Smooth muscle cell (in vitro differentiated cells): ENCODE results near the gene ALPP. TPM values are rescaled to one million over a fixed set of nuclear protein-coding genes. Genes with fewer than 3 reads are reported as not detected.

Experiments
- DNase-seq: peaks from one replicate; lab custom pipeline; 2025; ENCODE audit not compliant: unreplicated experiment; lab: John Stamatoyannopoulos, UW
- H2AFZ ChIP-seq: fragments of 200-600 bp; sonication (generic); 2 replicates; pipeline ENCODE4 v1.6.0; 2016; ENCODE audit warnings: antibody characterized with exemption, low read depth, mild to moderate bottlenecking
- H3F3A ChIP-seq: fragments of 200-600 bp; sonication (generic); 2 replicates; pipeline ENCODE4 v1.6.0; 2017; ENCODE audit warnings: antibody characterized with exemption, low read depth
- H3K27ac ChIP-seq: fragments of 200-600 bp; sonication (generic); 2 replicates; pipeline ENCODE4 v1.5.1; 2016; ENCODE audit warnings: low read depth, mild to moderate bottlenecking
- H3K27me3 ChIP-seq: fragments of 200-600 bp; sonication (generic); 2 replicates; pipeline ENCODE4 v1.6.1; 2016; ENCODE audit warnings: low read depth, mild to moderate bottlenecking
- H3K36me3 ChIP-seq: fragments of 200-600 bp; sonication (generic); 2 replicates; pipeline ENCODE4 v1.5.1; 2016; ENCODE audit warnings: low read depth
- H3K4me1 ChIP-seq: fragments of 200-600 bp; sonication (generic); 2 replicates; pipeline ENCODE4 v1.5.1; 2016; ENCODE audit warnings: low read depth
- H3K4me2 ChIP-seq: fragments of 200-600 bp; sonication (generic); 2 replicates; pipeline ENCODE4 v1.6.0; 2016; ENCODE audit warnings: mild to moderate bottlenecking
- H3K4me3 ChIP-seq: fragments of 200-600 bp; sonication (generic); 2 replicates; pipeline ENCODE4 v1.5.1; 2016; ENCODE audit warnings: mild to moderate bottlenecking
- H3K79me2 ChIP-seq: fragments of 200-600 bp; sonication (generic); 2 replicates; pipeline ENCODE4 v1.6.0; 2016; ENCODE audit warnings: low read depth, mild to moderate bottlenecking
- H3K9ac ChIP-seq: fragments of 200-600 bp; sonication (generic); 2 replicates; pipeline ENCODE4 v1.6.0; 2016; ENCODE audit warnings: low read depth
- H3K9me3 ChIP-seq: fragments of 200-600 bp; sonication (generic); replicated peaks from 2 replicates; pipeline ENCODE4 v1.5.1; 2016; ENCODE audit warnings: low read depth
- H4K20me1 ChIP-seq: fragments of 200-600 bp; sonication (generic); 2 replicates; pipeline ENCODE4 v1.6.0; 2016; ENCODE audit warnings: low read depth
- CTCF ChIP-seq: fragments of 200-600 bp; sonication (generic); IDR thresholded peaks from 2 replicates; pipeline ENCODE4 v1.5.1; 2017; ENCODE audit warnings: borderline replicate concordance, mild to moderate bottlenecking, antibody characterized with exemption; ENCODE audit not compliant: insufficient read depth, poor library complexity, severe bottlenecking
- WGBS: methylation state at CpG from one replicate; pipeline ENCODE4 v1.1.7; 2016; ENCODE audit warnings: low lambda C conversion rate; 5-methylcytosine and 5-hydroxymethylcytosine counted together
- polyA plus RNA-seq: library from polyadenylated mRNA; unstranded; fragments of >200 nt; fragmentation: Nextera tagmentation; extraction: Ambion mirVana; gene quantifications from 2 replicates; pipeline ENCODE4 v1.2.1, GENCODE V29; 2016
- total RNA-seq: library from RNA; depleted of rRNA; stranded (reverse); fragments of >200 nt; gene quantifications from 2 replicates; pipeline ENCODE4 v1.2.3, GENCODE V29; 2014

Gene ALPP
- total and polyA plus RNA-seq, 2 experiments from 2014 or later: 0.22 TPM; not detected in 1

- H3K36me3 ChIP-seq: no peaks in the 10 kb centered on the region
- WGBS: 93% methylated on average over 8 of the region's 8 CpGs
- no peak for DNase-seq
These were observed 36.7 kb downstream of the ALPP start for GRCh38 chr2:232415138-232415690.

GRCh38 chr2:232415736-232416520 is 37.4 kb downstream of the ALPP start:
- peaks cover 59% of the 10 kb centered on the region for H3K27me3 ChIP-seq
- H3F3A ChIP-seq: no peaks in the 10 kb centered on the region
- no peak overlapping the region for H3K9ac ChIP-seq
- no peak overlapping the region for H3K4me2 ChIP-seq
- peaks cover 13% of the 10 kb centered on the region for H3K4me1 ChIP-seq
- no peaks in the 10 kb centered on the region for H3K79me2 ChIP-seq
- DNase-seq: no peak
- H3K27ac ChIP-seq: no peak overlapping the region
- H4K20me1 ChIP-seq: no peaks in the 10 kb centered on the region
- no peak overlapping the region for H3K4me3 ChIP-seq
- no peak overlapping the region for H2AFZ ChIP-seq
- no peaks in the 10 kb centered on the region for H3K36me3 ChIP-seq
- 91% methylated on average over 12 of the region's 12 CpGs for WGBS
- TF ChIP-seq CTCF: no peak
- no peaks in the 10 kb centered on the region for H3K9me3 ChIP-seq

More at GRCh38 chr2:232415138-232415690, 36.7 kb downstream of the ALPP start:
- no peak overlapping the region for H3K9ac ChIP-seq
- no peak overlapping the region for H2AFZ ChIP-seq
- no peaks in the 10 kb centered on the region for H3K9me3 ChIP-seq
- no peak overlapping the region for H3K27ac ChIP-seq
- no peaks in the 10 kb centered on the region for H3F3A ChIP-seq
- H4K20me1 ChIP-seq: no peaks in the 10 kb centered on the region
- H3K4me1 ChIP-seq: peaks cover 11% of the 10 kb centered on the region
- peaks cover 52% of the 10 kb centered on the region for H3K27me3 ChIP-seq
- TF ChIP-seq CTCF: no peak
- no peaks in the 10 kb centered on the region for H3K79me2 ChIP-seq
- no peak overlapping the region for H3K4me2 ChIP-seq
- H3K4me3 ChIP-seq: no peak overlapping the region

- H3K79me2 ChIP-seq: no peaks in the 10 kb centered on the region
- no peaks in the 10 kb centered on the region for H4K20me1 ChIP-seq
- peaks cover 68% of the 10 kb centered on the region for H3K27me3 ChIP-seq
- no peak overlapping the region for H3K4me2 ChIP-seq
- H2AFZ ChIP-seq: no peak overlapping the region
- no peaks in the 10 kb centered on the region for H3K9me3 ChIP-seq
- WGBS: 93% methylated on average over 17 of the region's 17 CpGs
- no peak overlapping the region for H3K9ac ChIP-seq
- no peaks in the 10 kb centered on the region for H3F3A ChIP-seq
- TF ChIP-seq CTCF: no peak
- no peak overlapping the region for H3K27ac ChIP-seq
- H3K4me1 ChIP-seq: peaks cover 13% of the 10 kb centered on the region
- no peak overlapping the region for H3K4me3 ChIP-seq
- DNase-seq: no peak
- H3K36me3 ChIP-seq: no peaks in the 10 kb centered on the region
These were observed 38.2 kb downstream of the ALPP start for GRCh38 chr2:232416521-232417470.
